ENCODE measurements around the gene FAH. TPM values are rescaled to one million over a fixed set of nuclear protein-coding genes. Genes with fewer than 3 reads are reported as not detected.

Gene FAH
- total RNA-seq, 1 experiment from 2014 or later: 25.3 TPM

- Mint-ChIP-seq H3K27me3 (ENCODE audit: insufficient read depth, unreplicated experiment) (no peaks in the 10 kb centered on the region), H3K4me3 (ENCODE audit: unreplicated experiment) (no peak overlapping the region), H3K27ac (ENCODE audit: low read depth, unreplicated experiment) (no peak overlapping the region), H3K36me3 (ENCODE audit: insufficient read depth, unreplicated experiment) (peaks cover 26% of the 10 kb centered on the region), H3K9me3 (ENCODE audit: unreplicated experiment) (no peaks in the 10 kb centered on the region), H3K4me1 (ENCODE audit: insufficient read depth, unreplicated experiment) (peaks cover 9% of the 10 kb centered on the region)
- no TSS peak for BruUV-seq (replicated peaks)
- CTCF ChIA-PET: no interaction called here
- no peak for TF ChIP-seq CTCF (IDR thresholded peaks at IDR 0.05; ENCODE audit: unreplicated experiment)
- intact Hi-C loops (cut with micrococcal nuclease): no loop called here
- no peak for DNase-seq (ENCODE audit: unreplicated experiment)
- POLR2A ChIA-PET: interaction anchor here (1.0 kb wide), 1 partner anchor 99 kb away, joined by 3 read pairs; no protein-coding TSS in a partner anchor
Measured at GRCh38 chr15:80159301-80159700, 6.5 kb downstream of the FAH start.

GRCh38 chr15:80159811-80160569, 7.2 kb downstream of the FAH start:
- POLR2A ChIA-PET: interaction anchor here (0.6 to 1.6 kb wide), 6 partner anchors 14 to 794 kb away, joined by 3 to 7 read pairs (median 4); no protein-coding TSS in a partner anchor
- Mint-ChIP-seq H3K27me3 (ENCODE audit: insufficient read depth, unreplicated experiment) (no peaks in the 10 kb centered on the region), H3K4me1 (ENCODE audit: insufficient read depth, unreplicated experiment) (peaks cover 9% of the 10 kb centered on the region), H3K27ac (ENCODE audit: low read depth, unreplicated experiment) (peak overlapping the region; percentile 64), H3K4me3 (ENCODE audit: unreplicated experiment) (no peak overlapping the region), H3K9me3 (ENCODE audit: unreplicated experiment) (no peaks in the 10 kb centered on the region), H3K36me3 (ENCODE audit: insufficient read depth, unreplicated experiment) (peaks cover 28% of the 10 kb centered on the region)
- intact Hi-C loops (cut with micrococcal nuclease): no loop called here
- CTCF ChIA-PET: interaction anchor here (1.2 kb wide), 1 partner anchor 86 kb away, joined by 3 read pairs; no protein-coding TSS in a partner anchor
- no peak for DNase-seq (ENCODE audit: unreplicated experiment)
- TF ChIP-seq CTCF (IDR thresholded peaks at IDR 0.05; ENCODE audit: unreplicated experiment): no peak
- no TSS peak for BruUV-seq (replicated peaks)

GRCh38 chr15:80160570-80161156, 7.9 kb downstream of the FAH start:
- POLR2A ChIA-PET: interaction anchor here (0.6 to 1.6 kb wide), 7 partner anchors 7 to 795 kb away, joined by 3 to 7 read pairs (median 4); no protein-coding TSS in a partner anchor
- BruUV-seq (replicated peaks): no TSS peak
- peaks cover 28% of the 10 kb centered on the region for H3K36me3 Mint-ChIP-seq (ENCODE audit: insufficient read depth, unreplicated experiment)
- intact Hi-C loops (cut with micrococcal nuclease): no loop called here
- no peaks in the 10 kb centered on the region for H3K27me3 Mint-ChIP-seq (ENCODE audit: insufficient read depth, unreplicated experiment)
- peaks cover 9% of the 10 kb centered on the region for H3K4me1 Mint-ChIP-seq (ENCODE audit: insufficient read depth, unreplicated experiment)
- no peaks in the 10 kb centered on the region for H3K9me3 Mint-ChIP-seq (ENCODE audit: unreplicated experiment)
- H3K4me3 Mint-ChIP-seq (ENCODE audit: unreplicated experiment): no peak overlapping the region
- TF ChIP-seq CTCF (IDR thresholded peaks at IDR 0.05; ENCODE audit: unreplicated experiment): no peak
- peak overlapping the region; percentile 64 for H3K27ac Mint-ChIP-seq (ENCODE audit: low read depth, unreplicated experiment)
- CTCF ChIA-PET: interaction anchor here (1.2 kb wide), 1 partner anchor 87 kb away, joined by 3 read pairs; no protein-coding TSS in a partner anchor
- peak; percentile 92 for DNase-seq (ENCODE audit: unreplicated experiment)

- no peak overlapping the region for H3K27ac Mint-ChIP-seq (ENCODE audit: low read depth, unreplicated experiment)
- H3K9me3 Mint-ChIP-seq (ENCODE audit: unreplicated experiment): no peaks in the 10 kb centered on the region
- H3K4me1 Mint-ChIP-seq (ENCODE audit: insufficient read depth, unreplicated experiment): peaks cover 9% of the 10 kb centered on the region
- no TSS peak for BruUV-seq (replicated peaks)
- peaks cover 28% of the 10 kb centered on the region for H3K36me3 Mint-ChIP-seq (ENCODE audit: insufficient read depth, unreplicated experiment)
- intact Hi-C loops (cut with micrococcal nuclease): no loop called here
- DNase-seq (ENCODE audit: unreplicated experiment): no peak
- H3K27me3 Mint-ChIP-seq (ENCODE audit: insufficient read depth, unreplicated experiment): no peaks in the 10 kb centered on the region
- H3K4me3 Mint-ChIP-seq (ENCODE audit: unreplicated experiment): no peak overlapping the region
- ChIA-PET POLR2A (interaction anchor here (1.6 to 1.9 kb wide), 2 partner anchors 12 to 89 kb away, joined by 5 to 6 read pairs; no protein-coding TSS in a partner anchor), CTCF (interaction anchor here (0.6 to 1.2 kb wide), 3 partner anchors 87 to 1062 kb away, joined by 3 to 4 read pairs (median 3); no protein-coding TSS in a partner anchor)
- TF ChIP-seq CTCF (IDR thresholded peaks at IDR 0.05; ENCODE audit: unreplicated experiment): no peak
Measured at GRCh38 chr15:80161468-80162016, 8.7 kb downstream of the FAH start.
